GM12872 (cell line): Measurements from ENCODE around the gene ADAM23.

Experiments used
- CTCF ChIP-seq: IDR thresholded peaks from 3 replicates; pipeline ENCODE4 v1.5.1; 2011; ENCODE audit warnings: low read depth, mild to moderate bottlenecking, low read length, moderate library complexity; ENCODE audit not compliant: insufficient read depth

Gene ADAM23

DNA sequence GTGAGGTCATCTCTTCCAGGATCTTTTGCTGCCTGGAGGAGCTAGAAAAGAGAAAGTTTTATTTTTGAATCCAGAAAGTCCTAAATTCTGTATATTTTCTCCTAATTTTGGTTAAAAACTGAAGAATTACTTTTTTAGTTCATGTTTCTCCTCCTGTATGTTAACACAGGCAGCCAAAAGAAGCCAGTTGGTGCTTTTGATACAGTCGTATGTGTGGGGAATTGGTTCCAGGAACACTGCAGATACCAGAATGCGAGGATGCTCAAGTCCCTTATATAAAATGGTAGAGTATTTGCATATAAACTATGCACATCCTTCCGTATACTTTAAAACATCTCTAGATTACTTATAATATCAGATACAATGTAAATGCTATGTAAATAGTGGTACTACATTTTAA, 22.6 kb upstream of the ADAM23 start:
- TF ChIP-seq CTCF, result no peak

DNA sequence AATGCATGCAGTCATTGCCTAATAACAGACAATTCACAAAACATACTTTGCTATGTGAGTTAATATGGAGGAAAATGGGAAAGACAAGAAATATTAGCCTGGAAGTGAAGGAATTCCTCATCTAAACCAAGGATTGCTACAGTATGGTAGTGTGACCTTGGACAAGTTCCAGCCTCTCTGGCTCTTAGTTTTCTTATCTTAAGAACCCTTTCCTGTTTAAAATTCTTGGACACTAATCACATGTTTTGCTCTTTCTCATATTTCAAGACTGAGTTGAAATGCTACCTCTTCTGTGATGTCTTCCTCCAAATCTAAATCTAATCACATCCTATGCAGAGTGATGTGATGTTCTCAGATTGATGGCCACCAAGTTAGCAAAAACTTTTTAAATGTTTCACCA, 20.8 kb upstream of the ADAM23 start:
- TF ChIP-seq CTCF, result no peak

GRCh38 chr2:206423147-206423546, 20.2 kb upstream of the ADAM23 start:
- TF ChIP-seq CTCF, result no peak

DNA sequence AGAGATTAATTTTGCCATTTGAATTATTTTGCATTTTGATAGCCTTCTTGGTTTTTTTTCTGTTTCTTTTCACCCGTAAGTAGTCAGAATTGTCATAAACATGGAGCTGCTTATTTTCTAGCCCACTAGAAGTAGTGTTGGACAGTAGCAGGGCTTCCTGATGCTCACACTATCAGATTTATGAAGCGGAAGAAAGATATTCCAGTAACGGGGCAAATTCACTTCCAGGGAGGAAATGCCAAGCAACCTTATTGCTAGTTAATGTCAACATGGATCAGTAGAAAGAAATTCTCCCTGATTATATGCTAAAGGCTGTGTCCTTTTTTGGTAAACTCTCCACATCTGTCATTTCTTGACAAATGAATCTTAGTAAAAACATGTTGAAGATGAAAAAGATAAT, 19.2 kb upstream of the ADAM23 start:
- no peak for TF ChIP-seq CTCF

GRCh38 chr2:206428783-206429182, 14.5 kb upstream of the ADAM23 start:
- no peak for TF ChIP-seq CTCF

GRCh38 chr2:206430452-206430851, 12.9 kb upstream of the ADAM23 start:
- TF ChIP-seq CTCF, result no peak

GRCh38 chr2:206431439-206431838, 11.9 kb upstream of the ADAM23 start:
- TF ChIP-seq CTCF, result no peak
